Activated CD4-positive, alpha-beta T cell treated with anti-CD3 and anti-CD28 coated beads for 36 hours (primary cell): Measurements from ENCODE around the gene SLC26A1. TPM values are rescaled to one million over a fixed set of nuclear protein-coding genes. Genes with fewer than 3 reads are reported as not detected.
A peak's percentile ranks its signal among the peaks of the same experiment; 100 is the strongest.

ENCODE experiments used
- ATAC-seq: fragments of 200-7000 bp; cut with Tn5 transposase; one replicate; pipeline ENCODE4 v1.10.0; 2021; ENCODE audit warnings: mild to moderate bottlenecking, moderate library complexity
- CTCF ChIA-PET: fragments of 350-600 bp; sonication (Branson Sonifier 250); formaldehyde crosslinking; loops from one replicate; lab custom pipeline; 2021; ENCODE audit warnings: antibody characterized with exemption; lab: Charles Lee
- POLR2A ChIA-PET: fragments of 350-600 bp; sonication (Branson Sonifier 250); formaldehyde crosslinking; loops from one replicate; lab custom pipeline; 2021; ENCODE audit warnings: antibody characterized with exemption, inconsistent platforms; lab: Charles Lee
- DNase-seq: peaks from one replicate; pipeline ENCODE4 v3.0.0-alpha.2; 2020
- H3K27ac Mint-ChIP-seq: one replicate; pipeline ENCODE4 v1.8.0; 2021; ENCODE audit warnings: mixed read lengths
- H3K27me3 Mint-ChIP-seq: one replicate; pipeline ENCODE4 v1.8.0; 2021; ENCODE audit warnings: mixed read lengths
- H3K36me3 Mint-ChIP-seq: one replicate; pipeline ENCODE4 v1.8.0; 2021; ENCODE audit warnings: low read depth, mixed read lengths
- H3K4me1 Mint-ChIP-seq: one replicate; pipeline ENCODE4 v1.8.0; 2021; ENCODE audit warnings: mixed read lengths
- H3K4me3 Mint-ChIP-seq: one replicate; pipeline ENCODE4 v1.8.0; 2021; ENCODE audit warnings: mild to moderate bottlenecking, moderate library complexity, mixed read lengths
- H3K9me3 Mint-ChIP-seq: one replicate; pipeline ENCODE4 v1.8.0; 2021; ENCODE audit warnings: low read depth, mixed read lengths
- intact Hi-C, 2 experiments: fragments of 100-400 bp; cut with DNase I in 1 of 2; cut with micrococcal nuclease in 1 of 2; formaldehyde crosslinking; loops; one replicate each; pipeline versions ENCODE4 v1.14.2 to v1.15.1; 2022 to 2024; cut with DNase I, micrococcal nuclease
- total RNA-seq, 2 experiments: library from RNA; stranded (reverse); gene quantifications; one replicate each; pipeline ENCODE4 v1.2.3, GENCODE V29; 2021

Gene SLC26A1
- total RNA-seq, 2 experiments from 2014 or later: 0.21 to 0.43 TPM

GRCh38 chr4:1017706-1018105 lies 24.5 kb upstream of the SLC26A1 start:
- Mint-ChIP-seq H3K4me1 (no peaks in the 10 kb centered on the region), H3K27ac (no peak overlapping the region), H3K27me3 (no peaks in the 10 kb centered on the region), H3K9me3 (no peaks in the 10 kb centered on the region), H3K36me3 (no peaks in the 10 kb centered on the region), H3K4me3 (no peak overlapping the region)
- no peak for DNase-seq
- intact Hi-C loops: no loop called here
- ChIA-PET CTCF (no interaction called here), POLR2A (no interaction called here)
- ATAC-seq: no peak

GRCh38 chr4:1017211-1017610 lies 24.0 kb upstream of the SLC26A1 start:
- Mint-ChIP-seq H3K4me3 (no peak overlapping the region), H3K4me1 (no peaks in the 10 kb centered on the region), H3K9me3 (no peaks in the 10 kb centered on the region), H3K36me3 (no peaks in the 10 kb centered on the region), H3K27me3 (no peaks in the 10 kb centered on the region), H3K27ac (no peak overlapping the region)
- DNase-seq (no peak), ATAC-seq (no peak)
- intact Hi-C loops: no loop called here
- ChIA-PET CTCF (no interaction called here), POLR2A (no interaction called here)

GRCh38 chr4:1015746-1016145 lies 22.5 kb upstream of the SLC26A1 start:
- no peaks in the 10 kb centered on the region for H3K36me3 Mint-ChIP-seq
- no peaks in the 10 kb centered on the region for H3K27me3 Mint-ChIP-seq
- ChIA-PET POLR2A (no interaction called here), CTCF (no interaction called here)
- ATAC-seq (no peak), DNase-seq (no peak)
- H3K27ac Mint-ChIP-seq: no peak overlapping the region
- peaks cover under 1% of the 10 kb centered on the region for H3K4me1 Mint-ChIP-seq
- no peak overlapping the region for H3K4me3 Mint-ChIP-seq
- intact Hi-C loops: no loop called here
- H3K9me3 Mint-ChIP-seq: no peaks in the 10 kb centered on the region

- H3K9me3 Mint-ChIP-seq: no peaks in the 10 kb centered on the region
- ChIA-PET POLR2A (no interaction called here), CTCF (no interaction called here)
- peaks cover 6% of the 10 kb centered on the region for H3K4me1 Mint-ChIP-seq
- intact Hi-C loops: no loop called here
- ATAC-seq (no peak), DNase-seq (no peak)
- no peak overlapping the region for H3K4me3 Mint-ChIP-seq
- H3K36me3 Mint-ChIP-seq: no peaks in the 10 kb centered on the region
- no peak overlapping the region for H3K27ac Mint-ChIP-seq
- H3K27me3 Mint-ChIP-seq: no peaks in the 10 kb centered on the region
These were observed 22.0 kb upstream of the SLC26A1 start for GRCh38 chr4:1015179-1015578.

- CTCF ChIA-PET: no interaction called here
- Mint-ChIP-seq H3K4me3 (no peak overlapping the region), H3K4me1 (peaks cover 6% of the 10 kb centered on the region), H3K27ac (no peak overlapping the region), H3K9me3 (no peaks in the 10 kb centered on the region), H3K36me3 (no peaks in the 10 kb centered on the region), H3K27me3 (no peaks in the 10 kb centered on the region)
- POLR2A ChIA-PET: no interaction called here
- DNase-seq (no peak), ATAC-seq (no peak)
- intact Hi-C loops: loop anchor here in 1 of 2 experiments (5.0 kb wide), 3 partner anchors 253 to 1403 kb away; partner anchors contain the start of genes CFAP99, NELFA and ZFYVE28
These were observed 21.3 kb upstream of the SLC26A1 start for GRCh38 chr4:1014291-1015167.

GRCh38 chr4:1013225-1014073 lies 20.2 kb upstream of the SLC26A1 start:
- H3K9me3 Mint-ChIP-seq: no peaks in the 10 kb centered on the region
- POLR2A ChIA-PET: no interaction called here
- DNase-seq: no peak
- ATAC-seq: no peak
- no peak overlapping the region for H3K27ac Mint-ChIP-seq
- peaks cover 7% of the 10 kb centered on the region for H3K27me3 Mint-ChIP-seq
- CTCF ChIA-PET: no interaction called here
- no peaks in the 10 kb centered on the region for H3K36me3 Mint-ChIP-seq
- intact Hi-C loops: loop anchor here in 1 of 2 experiments (5.0 kb wide), 3 partner anchors 254 to 1404 kb away; partner anchors contain the start of genes CFAP99, NELFA and ZFYVE28
- H3K4me3 Mint-ChIP-seq: peak overlapping the region; percentile 54
- peaks cover 9% of the 10 kb centered on the region for H3K4me1 Mint-ChIP-seq

- ATAC-seq: no peak
These were observed 19.0 kb upstream of the SLC26A1 start for GRCh38 chr4:1012034-1012739.

GRCh38 chr4:1011666-1012033 lies 18.4 kb upstream of the SLC26A1 start:
- intact Hi-C loops: loop anchor here (1.0 to 5.0 kb wide), 8 partner anchors 15 to 1406 kb away; partner anchors contain the start of genes CFAP99 (in 1 of the 2), CTBP1 (in 1 of the 2), DGKQ (in 1 of the 2) and NELFA (in 1 of the 2)

More at GRCh38 chr4:1012034-1012739, 19.0 kb upstream of the SLC26A1 start:
- H3K36me3 Mint-ChIP-seq: no peaks in the 10 kb centered on the region
- H3K4me3 Mint-ChIP-seq: peak overlapping the region; percentile 54
- peak; percentile 53 for DNase-seq
- intact Hi-C loops: loop anchor here in 1 of 2 experiments (1.0 to 5.0 kb wide), 4 partner anchors 14 to 1405 kb away; partner anchors contain the start of genes CFAP99, NELFA and ZFYVE28
- H3K27me3 Mint-ChIP-seq: peaks cover 19% of the 10 kb centered on the region
- ChIA-PET CTCF (interaction anchor here (0.5 kb wide), 1 partner anchor 339 kb away, joined by 3 read pairs; no protein-coding TSS in a partner anchor), POLR2A (no interaction called here)
- peaks cover 9% of the 10 kb centered on the region for H3K4me1 Mint-ChIP-seq
- no peaks in the 10 kb centered on the region for H3K9me3 Mint-ChIP-seq
- no peak overlapping the region for H3K27ac Mint-ChIP-seq

GRCh38 chr4:1011022-1011665 lies 17.9 kb upstream of the SLC26A1 start, which contains the start of gene FGFRL1:
TSS of gene FGFRL1 (plus strand) at chr4:1011626. CDS start at chr4:1012486, 860 bp downstream.
- ATAC-seq: peak; percentile 59

More at GRCh38 chr4:1011666-1012033, 18.4 kb upstream of the SLC26A1 start:
- Mint-ChIP-seq H3K9me3 (peaks cover 2% of the 10 kb centered on the region), H3K36me3 (no peaks in the 10 kb centered on the region), H3K4me1 (peaks cover 9% of the 10 kb centered on the region), H3K4me3 (no peak overlapping the region), H3K27ac (no peak overlapping the region), H3K27me3 (peaks cover 23% of the 10 kb centered on the region)
- ATAC-seq (peak; percentile 1), DNase-seq (no peak)
- POLR2A ChIA-PET: no interaction called here
- CTCF ChIA-PET: interaction anchor here (0.5 kb wide), 1 partner anchor 339 kb away, joined by 3 read pairs; no protein-coding TSS in a partner anchor

GRCh38 chr4:1010395-1011021 lies 17.3 kb upstream of the SLC26A1 start:
- H3K9me3 Mint-ChIP-seq: peaks cover 2% of the 10 kb centered on the region
- H3K27ac Mint-ChIP-seq: peak overlapping the region; percentile 80
- peaks cover 9% of the 10 kb centered on the region for H3K4me1 Mint-ChIP-seq
- intact Hi-C loops: loop anchor here (1.0 to 5.0 kb wide), 9 partner anchors 37 to 1407 kb away; partner anchors contain the start of genes ATP5ME (in 1 of the 2), CFAP99 (in 1 of the 2), CTBP1 (in 1 of the 2) and DGKQ (in 1 of the 2)
- no peaks in the 10 kb centered on the region for H3K36me3 Mint-ChIP-seq
- H3K27me3 Mint-ChIP-seq: peaks cover 28% of the 10 kb centered on the region
- ChIA-PET CTCF (interaction anchor here (0.6 to 1.0 kb wide), 2 partner anchors 70 to 268 kb away, joined by 3 read pairs; no protein-coding TSS in a partner anchor), POLR2A (no interaction called here)
- peak overlapping the region; percentile 75 for H3K4me3 Mint-ChIP-seq
- peak; percentile 87 for DNase-seq
- ATAC-seq: peak; percentile 65

More at GRCh38 chr4:1011022-1011665, 17.9 kb upstream of the SLC26A1 start, which contains the start of gene FGFRL1:
- Mint-ChIP-seq H3K4me3 (peak within 1 kb of the TSS; percentile 75), H3K27me3 (peaks cover 26% of the 10 kb centered on the region), H3K36me3 (no peaks in the 10 kb centered on the region), H3K27ac (peak within 1 kb of the TSS; percentile 80), H3K4me1 (peaks cover 9% of the 10 kb centered on the region), H3K9me3 (peaks cover 2% of the 10 kb centered on the region)
- peak; percentile 97 for DNase-seq
- ChIA-PET POLR2A (no interaction called here), CTCF (no interaction called here)
- intact Hi-C loops: loop anchor here (1.0 to 5.0 kb wide), 7 partner anchors 38 to 1406 kb away; partner anchors contain the start of genes CFAP99 (in 1 of the 2), CTBP1 (in 1 of the 2), DGKQ (in 1 of the 2) and NELFA (in 1 of the 2)
